ENCODE measurements around the gene METTL16. TPM values are rescaled to one million over a fixed set of nuclear protein-coding genes. Genes with fewer than 3 reads are reported as not detected.

METTL16 gene
- total RNA-seq, 2 donors from 2014 or later = 46.6 to 47.9 TPM

DNA sequence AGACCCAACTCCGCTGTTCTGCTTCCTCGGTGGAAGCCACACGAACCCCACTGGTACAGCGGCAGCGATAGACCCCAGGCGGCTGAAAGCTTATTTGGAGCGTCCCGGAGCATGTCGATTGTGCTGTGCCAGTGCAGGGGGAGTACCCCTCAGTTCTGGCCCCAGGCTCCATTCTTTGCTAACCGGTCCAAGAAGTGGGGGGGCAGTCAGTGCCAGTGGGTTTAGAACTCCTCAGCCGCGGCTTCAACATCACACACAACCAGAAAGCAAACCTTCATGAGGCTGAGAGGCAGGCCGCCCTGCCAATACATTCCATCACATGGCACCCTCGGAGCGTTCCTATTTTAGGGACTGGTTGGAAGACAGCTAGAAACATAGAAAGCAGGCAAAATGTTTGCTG, 109.1 kb downstream of the METTL16 start:
- TF ChIP-seq CTCF (IDR thresholded peaks at IDR 0.05) (no peak), POLR2AphosphoS5 (IDR thresholded peaks at IDR 0.05) (no peak), POLR2A (IDR thresholded peaks at IDR 0.05) (no peak)
- WGBS = 12% methylated on average over 15 of the region's 15 CpGs
- peaks cover 17% of the 10 kb centered on the region for H3K4me1 ChIP-seq (replicated peaks)
- no peak for DNase-seq (ENCODE audit: low spot score)
- H3K36me3 ChIP-seq = no peaks in the 10 kb centered on the region
- H3K27ac ChIP-seq = peak overlapping the region; percentile 97 to 99
- intact Hi-C loops (cut with DNase I) = no loop called here
- no peaks in the 10 kb centered on the region for H3K9me3 ChIP-seq
- peak overlapping the region; percentile 92 to 94 for H3K4me3 ChIP-seq
- no peaks in the 10 kb centered on the region for H3K27me3 ChIP-seq (replicated peaks; ENCODE audit: insufficient read depth)

DNA sequence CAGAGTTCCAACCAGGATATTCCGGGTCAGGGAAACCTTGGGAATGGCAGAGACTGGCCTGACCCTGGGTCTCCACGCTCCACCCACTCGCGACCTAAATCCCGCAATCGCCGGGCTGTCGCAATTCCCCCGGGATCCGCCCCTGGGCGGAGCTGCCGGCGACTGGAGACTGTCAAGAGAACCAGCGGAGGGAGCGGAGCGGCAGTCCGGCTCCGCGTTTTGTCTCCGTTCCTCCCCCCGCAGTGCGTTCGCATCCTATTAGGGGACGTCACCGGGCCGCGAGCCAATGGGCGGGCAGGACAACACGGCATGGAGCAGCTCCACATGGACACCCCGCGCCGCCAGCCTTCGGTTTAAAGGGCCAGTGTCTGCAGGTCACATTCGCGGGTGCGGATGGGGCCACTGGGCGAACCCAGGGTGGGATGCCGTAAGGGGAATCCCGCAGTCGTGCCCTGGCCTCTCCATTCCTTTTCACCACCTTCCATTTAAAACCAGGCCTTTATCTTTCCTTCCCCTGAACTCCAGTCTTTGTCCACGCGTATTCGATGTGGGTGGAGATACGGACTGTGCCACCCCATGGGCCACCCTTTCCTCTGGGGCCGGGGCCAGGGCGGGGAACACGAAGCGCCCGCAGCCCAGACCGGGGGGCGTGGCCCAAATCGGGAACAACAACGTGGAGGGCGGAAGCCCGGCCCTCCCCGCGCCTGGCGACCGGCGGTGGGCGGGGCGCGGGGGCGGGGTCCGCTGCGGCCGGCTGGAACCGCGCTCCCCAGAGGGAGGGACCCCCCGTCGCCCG, 110.1 kb downstream of the METTL16 start:
- H3K27me3 ChIP-seq (replicated peaks; ENCODE audit: insufficient read depth) = no peaks in the 10 kb centered on the region
- TF ChIP-seq POLR2AphosphoS5 (IDR thresholded peaks at IDR 0.05) = peak; percentile 95
- TF ChIP-seq POLR2A (IDR thresholded peaks at IDR 0.05) = no peak
- intact Hi-C loops (cut with DNase I) = no loop called here
- H3K4me1 ChIP-seq (replicated peaks) = peaks cover 24% of the 10 kb centered on the region
- WGBS = under 1% methylated on average over 54 of the region's 72 CpGs
- no peaks in the 10 kb centered on the region for H3K36me3 ChIP-seq
- peak overlapping the region; percentile 92 to 94 for H3K4me3 ChIP-seq
- peak overlapping the region; percentile 97 to 99 for H3K27ac ChIP-seq
- peak; percentile 100 for DNase-seq (ENCODE audit: low spot score)
- no peaks in the 10 kb centered on the region for H3K9me3 ChIP-seq

- no peaks in the 10 kb centered on the region for H3K27me3 ChIP-seq (replicated peaks; ENCODE audit: insufficient read depth)
- peak within 1 kb of the TSS; percentile 97 to 99 for H3K27ac ChIP-seq
- WGBS = under 1% methylated on average over 38 of the region's 51 CpGs
- no peaks in the 10 kb centered on the region for H3K9me3 ChIP-seq
- peaks cover 31% of the 10 kb centered on the region for H3K4me1 ChIP-seq (replicated peaks)
- peak within 1 kb of the TSS; percentile 92 to 94 for H3K4me3 ChIP-seq
- DNase-seq (ENCODE audit: low spot score) = peak; percentile 94
- TF ChIP-seq POLR2A (IDR thresholded peaks at IDR 0.05) = peak; percentile 91
- TF ChIP-seq POLR2AphosphoS5 (IDR thresholded peaks at IDR 0.05) = peak; percentile 86
- peak in 2 of 4 experiments; percentile 34 to 47 for TF ChIP-seq CTCF (IDR thresholded peaks at IDR 0.05)
- intact Hi-C loops (cut with DNase I) = no loop called here
- H3K36me3 ChIP-seq = no peaks in the 10 kb centered on the region
Observed at GRCh38 chr17:2400877-2401425, 110.7 kb downstream of the METTL16 start, which contains the start of gene MNT. MNT (minus strand) TSS chr17:2401060; CDS start chr17:2400712, 348 bp downstream.

DNA sequence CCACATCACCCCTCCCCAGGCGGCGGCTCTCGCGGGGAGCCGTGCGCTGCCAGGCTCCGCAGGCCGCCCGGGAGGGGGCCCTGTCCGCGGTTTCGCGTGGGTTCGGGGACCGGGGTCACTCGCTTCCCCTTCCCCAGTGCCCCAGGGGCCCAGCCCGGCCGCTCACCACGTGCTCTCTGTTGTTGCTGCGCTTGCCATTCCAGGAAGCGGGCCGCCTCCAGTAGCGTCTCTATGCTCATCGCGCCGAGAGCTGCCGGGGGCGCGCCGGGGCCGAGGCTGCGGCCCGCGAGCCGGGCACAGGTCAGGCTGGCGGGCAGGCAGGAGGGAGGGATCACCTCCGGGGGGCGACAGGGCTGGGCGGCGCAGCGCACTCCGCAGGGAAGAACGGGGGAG, 111.2 kb downstream of the METTL16 start:
- Histone ChIP-seq H3K4me1 (replicated peaks) (peaks cover 36% of the 10 kb centered on the region), H3K9me3 (no peaks in the 10 kb centered on the region), H3K27ac (peak overlapping the region; percentile 97 to 99), H3K27me3 (replicated peaks; ENCODE audit: insufficient read depth) (no peaks in the 10 kb centered on the region), H3K4me3 (peak overlapping the region; percentile 92 to 94), H3K36me3 (no peaks in the 10 kb centered on the region)
- no peak for DNase-seq (ENCODE audit: low spot score)
- WGBS = 0% methylated on average over 43 of the region's 43 CpGs
- TF ChIP-seq POLR2AphosphoS5 (IDR thresholded peaks at IDR 0.05) (no peak), POLR2A (IDR thresholded peaks at IDR 0.05) (no peak), CTCF (IDR thresholded peaks at IDR 0.05) (no peak)
- intact Hi-C loops (cut with DNase I) = no loop called here

- intact Hi-C loops (cut with DNase I) = loop anchor here (10.0 kb wide), 1 partner anchor 345 kb away; the partner anchor contains the start of gene HIC1
- Histone ChIP-seq H3K27ac (peak overlapping the region; percentile 97 to 99), H3K27me3 (replicated peaks; ENCODE audit: insufficient read depth) (no peaks in the 10 kb centered on the region), H3K36me3 (no peaks in the 10 kb centered on the region), H3K4me1 (replicated peaks) (peaks cover 42% of the 10 kb centered on the region), H3K9me3 (no peaks in the 10 kb centered on the region), H3K4me3 (peak overlapping the region; percentile 92 to 94)
- peak; percentile 96 for DNase-seq (ENCODE audit: low spot score)
- peak; percentile 93 for TF ChIP-seq POLR2AphosphoS5 (IDR thresholded peaks at IDR 0.05)
- TF ChIP-seq POLR2A (IDR thresholded peaks at IDR 0.05) = peak; percentile 84
- TF ChIP-seq CTCF (IDR thresholded peaks at IDR 0.05) = peak in 1 of 4 experiments; percentile 12
- WGBS = under 1% methylated on average over 58 of the region's 82 CpGs
Observed at GRCh38 chr17:2399572-2400473, 111.9 kb downstream of the METTL16 start.

All from prostate gland (tissue), 2 donors.